GM19043 (cell line): ENCODE data around the gene ECT2.
"Not testable (repeated sequence)": the region's sequence is repeated elsewhere in the genome, so short reads cannot be mapped to it uniquely, and the experiment has no call there.

Experiments
- ATAC-seq: cut with Tn5 transposase; IDR thresholded peaks from one replicate; pipeline ENCODE4 v1.9.1; 2021; ENCODE audit warnings: low read depth; ENCODE audit not compliant: unreplicated experiment

Gene ECT2

DNA sequence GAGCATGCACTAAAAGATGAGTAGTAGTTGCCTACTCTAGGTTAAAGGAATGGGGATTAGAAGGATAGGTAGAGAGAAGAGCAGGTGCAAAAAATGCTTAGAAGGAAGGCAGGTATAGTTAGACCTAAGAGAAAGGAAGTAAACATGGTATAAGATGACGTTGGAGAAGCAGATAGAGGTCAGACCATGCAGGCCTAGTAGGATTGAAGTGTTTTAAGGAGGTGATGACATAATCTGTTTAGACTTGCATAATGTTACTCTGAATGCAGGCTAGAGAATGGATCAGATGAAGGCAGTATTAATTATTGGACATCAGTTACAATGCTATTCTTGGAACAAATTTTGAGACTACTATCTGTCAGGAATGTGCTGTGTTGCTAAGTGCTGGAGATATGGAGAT lies 11.1 kb upstream of the ECT2 start:
- no peak for ATAC-seq

- ATAC-seq = no peak
These were observed 4.1 kb upstream of the ECT2 start for GRCh38 chr3:172746475-172746874.

DNA sequence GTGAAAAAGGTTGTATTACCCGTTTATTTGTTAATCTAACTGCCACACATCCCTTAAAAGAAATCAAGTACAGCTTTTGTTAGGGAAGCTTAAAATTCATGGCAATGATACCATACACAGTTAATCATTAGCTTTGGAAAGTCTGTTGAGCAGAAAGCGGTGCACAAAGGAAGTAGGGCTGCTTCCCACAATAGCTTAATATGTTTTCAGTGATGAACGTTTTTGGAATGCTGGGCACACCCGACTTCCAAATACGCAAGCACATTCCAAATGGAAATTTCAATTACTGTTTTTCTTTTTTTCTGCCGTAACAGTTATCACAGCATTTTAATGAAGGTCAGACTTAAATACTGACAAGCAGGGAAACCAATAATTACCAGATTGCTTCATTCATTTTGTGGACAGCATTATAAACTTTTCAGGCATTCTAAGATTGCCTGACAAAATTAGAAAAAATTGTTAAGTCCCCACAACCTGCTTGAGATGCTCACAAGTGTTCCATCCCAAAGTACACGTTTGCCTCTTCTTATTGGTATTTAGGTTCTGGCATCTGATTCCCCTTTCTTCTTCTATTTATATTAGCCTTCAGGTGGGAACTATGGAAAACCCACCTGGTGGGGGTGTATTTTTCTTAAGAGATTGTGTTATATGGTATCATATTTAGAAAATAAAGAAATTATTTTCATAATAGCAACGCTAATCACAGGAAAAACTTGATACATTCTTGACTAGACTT lies 1.1 kb upstream of the ECT2 start:
- no peak for ATAC-seq

GRCh38 chr3:172750069-172750367 lies 508 bp upstream of the ECT2 start:
- ATAC-seq = no peak

DNA sequence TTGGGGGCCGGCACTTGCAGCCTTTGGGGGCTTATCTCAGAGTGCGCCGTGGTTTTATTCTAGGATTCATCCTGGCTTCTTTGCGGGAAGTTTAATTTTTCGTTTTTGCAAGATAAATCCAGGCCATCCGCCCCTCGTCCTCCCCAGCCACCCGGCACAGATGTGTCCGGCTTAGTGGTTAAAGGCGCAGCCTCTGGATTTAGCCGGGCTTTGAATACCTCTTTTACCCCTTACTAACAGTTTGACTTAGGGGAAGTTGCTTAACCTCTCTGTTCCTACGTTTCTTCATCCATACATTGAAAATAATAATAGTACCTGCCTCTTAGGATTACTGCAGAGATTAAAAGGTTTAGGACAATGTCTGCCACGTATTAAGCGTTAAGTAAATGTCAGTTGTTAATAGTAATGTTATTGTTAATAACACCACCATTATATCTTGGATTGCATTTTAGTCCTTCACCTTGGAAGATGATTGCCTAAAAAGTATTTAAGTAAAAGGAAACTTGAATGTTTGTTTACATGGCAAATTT lies 714 bp downstream of the ECT2 start:
- no peak for ATAC-seq

DNA sequence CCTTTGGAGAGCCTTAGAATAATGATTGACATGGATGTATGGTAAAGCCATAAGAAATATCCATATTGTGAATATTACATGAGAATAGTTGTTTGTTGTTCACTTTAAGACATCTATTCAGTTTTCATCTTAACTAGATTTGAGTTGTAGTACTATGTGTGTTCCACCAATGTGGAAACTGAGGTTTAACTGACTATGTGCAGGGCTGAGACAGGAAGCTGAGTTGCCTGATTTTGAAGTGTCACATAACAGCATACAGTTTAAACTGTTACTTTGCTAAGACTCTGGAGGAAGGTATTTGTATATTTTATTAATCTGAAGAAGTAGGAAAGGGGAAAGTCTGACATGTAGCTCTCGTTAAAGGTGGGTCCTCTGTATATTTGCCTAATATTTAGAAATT lies 2.1 kb downstream of the ECT2 start:
- ATAC-seq = no peak

- no peak for ATAC-seq
These were observed 2.6 kb downstream of the ECT2 start for GRCh38 chr3:172753125-172753524.

- ATAC-seq = not testable (repeated sequence)
These were observed 9.9 kb downstream of the ECT2 start for GRCh38 chr3:172760416-172760815.

DNA sequence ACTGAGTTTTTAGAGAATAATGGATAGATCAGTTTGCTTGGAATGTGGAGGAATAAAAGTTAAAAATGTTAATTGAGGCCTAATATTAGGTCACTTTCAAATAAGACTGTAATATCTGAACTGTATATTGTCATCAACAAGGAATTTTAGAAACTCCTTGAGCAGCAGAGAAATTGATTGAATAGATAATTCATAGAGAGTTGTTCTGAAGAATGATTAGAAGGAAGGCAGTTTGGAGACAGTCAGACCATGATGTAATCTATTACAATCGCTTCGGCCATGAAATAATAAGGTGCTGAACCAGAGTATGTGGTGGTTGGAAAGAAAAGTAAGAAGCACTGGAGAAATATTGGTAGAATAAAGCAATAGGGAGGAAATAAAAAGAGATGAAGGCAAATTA lies 15.7 kb downstream of the ECT2 start:
- ATAC-seq = no peak

DNA sequence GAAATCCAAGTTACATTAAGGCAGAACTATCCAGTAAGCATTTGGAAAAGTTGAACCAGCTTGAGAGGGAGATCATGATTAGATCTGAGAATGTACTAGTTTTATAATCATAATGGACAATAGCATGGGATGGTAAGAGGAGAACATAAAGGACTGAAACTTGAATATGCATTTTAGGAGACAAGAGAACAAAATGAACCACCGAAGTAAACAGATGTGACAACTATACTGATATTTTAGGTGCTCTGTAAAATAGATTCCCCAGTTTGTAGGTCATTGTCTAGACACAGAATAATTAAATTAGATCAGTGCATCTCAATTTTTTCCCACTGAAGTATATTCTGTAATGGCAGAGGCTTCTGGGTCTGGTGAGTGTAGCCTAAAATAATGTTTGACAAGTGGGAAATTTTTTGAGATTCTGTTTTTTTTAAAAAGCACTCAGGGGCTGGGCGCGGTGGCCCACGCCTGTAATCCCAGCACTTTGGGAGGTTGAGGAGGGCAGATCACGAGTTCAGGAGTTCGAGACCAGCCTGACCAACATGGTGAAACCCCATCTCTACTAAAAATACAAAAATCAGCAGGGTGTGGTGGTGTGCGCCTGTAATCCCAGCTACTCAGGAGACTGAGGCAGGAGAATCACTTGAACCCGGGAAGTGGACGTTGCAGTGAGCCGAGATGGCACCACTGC lies 16.3 kb downstream of the ECT2 start:
- ATAC-seq = no peak

DNA sequence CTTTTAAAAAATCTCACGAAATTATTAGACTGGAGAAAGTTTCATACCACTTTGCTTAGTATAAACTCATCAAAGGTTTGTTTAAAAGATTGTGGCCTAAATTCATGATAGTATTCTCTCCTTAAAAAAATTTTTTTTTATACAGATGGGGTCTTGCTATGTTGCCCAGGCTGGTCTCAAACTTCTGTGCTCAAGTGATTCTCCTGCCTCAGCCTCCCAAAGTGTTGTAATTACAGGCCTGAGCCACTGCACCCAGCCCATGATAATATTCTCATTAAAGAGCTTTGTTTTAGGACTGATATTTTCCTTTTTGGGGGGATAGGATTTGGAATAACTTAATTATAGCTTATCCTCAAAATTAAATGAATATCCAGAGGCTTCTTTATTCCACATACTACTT lies 19.9 kb downstream of the ECT2 start:
- no peak for ATAC-seq

DNA sequence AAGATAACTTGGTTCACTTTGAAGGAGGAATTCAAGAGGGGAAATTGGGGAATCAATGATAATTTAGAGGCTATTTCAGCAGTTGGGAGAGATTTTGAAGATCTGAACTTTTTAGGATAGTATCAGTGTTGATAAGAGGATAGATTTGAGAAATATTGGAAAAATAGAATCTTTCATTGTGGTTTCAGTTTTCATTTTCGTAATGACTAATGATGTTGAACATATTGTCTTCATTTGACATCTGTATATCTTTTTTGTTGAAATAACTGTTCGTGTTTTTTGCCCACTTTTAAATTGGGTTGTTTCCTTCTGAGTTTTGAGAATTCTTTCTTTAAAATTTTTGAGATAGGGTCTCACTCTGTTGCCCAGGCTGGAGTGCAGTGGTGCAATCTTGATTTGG lies 21.1 kb downstream of the ECT2 start:
- ATAC-seq = no peak

DNA sequence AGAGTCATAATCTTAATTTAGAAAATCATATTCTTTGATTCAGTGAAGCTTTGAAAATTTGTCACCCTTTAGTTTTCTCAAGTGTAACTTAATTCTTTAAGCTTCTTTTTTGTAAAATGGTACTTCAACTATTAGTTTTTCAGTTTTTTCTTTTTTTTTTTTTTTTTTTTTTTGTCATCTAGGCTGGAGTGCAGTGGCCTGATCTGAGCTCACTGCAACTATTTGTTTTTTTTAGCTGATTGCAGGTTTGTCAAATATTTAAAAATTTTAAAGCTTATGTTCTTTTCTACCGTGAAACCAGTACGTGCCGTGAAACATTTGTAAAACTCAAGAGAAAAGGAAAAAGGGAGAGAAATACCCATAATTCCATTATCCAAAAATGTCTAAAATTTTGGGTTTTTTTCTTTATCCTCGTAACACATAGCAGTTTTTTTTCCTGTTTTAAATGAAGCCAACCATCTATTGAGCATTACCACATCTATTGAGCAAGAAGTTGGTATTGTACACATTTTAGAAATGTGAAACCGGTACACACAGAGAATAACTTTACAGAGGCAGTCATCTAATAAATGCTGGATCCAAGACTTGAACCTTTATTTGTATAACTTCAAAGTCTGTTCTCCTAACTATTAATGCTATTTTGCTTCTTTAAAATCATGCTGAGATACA lies 25.7 kb downstream of the ECT2 start:
- no peak for ATAC-seq

DNA sequence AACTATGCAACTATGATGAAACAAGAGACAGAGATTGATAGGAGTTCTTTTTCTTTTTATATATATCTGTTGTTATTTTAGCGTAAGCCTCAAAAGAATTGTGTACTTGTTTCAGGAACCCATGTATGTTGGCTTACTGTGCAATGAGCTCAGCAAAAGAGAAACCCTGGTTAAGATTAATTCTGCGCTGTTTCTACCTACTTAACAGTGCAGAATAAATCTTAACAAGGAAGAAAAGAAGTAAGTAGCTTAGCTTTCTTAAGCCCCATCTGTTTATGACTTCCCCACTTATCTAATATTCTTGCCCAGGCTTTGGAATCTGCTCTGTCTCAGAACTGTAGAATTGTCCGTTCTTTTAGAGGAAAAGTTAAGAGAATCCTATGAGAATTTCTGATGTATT lies 27.4 kb downstream of the ECT2 start:
- ATAC-seq = no peak

GRCh38 chr3:172782235-172782634 lies 31.7 kb downstream of the ECT2 start:
- no peak for ATAC-seq

DNA sequence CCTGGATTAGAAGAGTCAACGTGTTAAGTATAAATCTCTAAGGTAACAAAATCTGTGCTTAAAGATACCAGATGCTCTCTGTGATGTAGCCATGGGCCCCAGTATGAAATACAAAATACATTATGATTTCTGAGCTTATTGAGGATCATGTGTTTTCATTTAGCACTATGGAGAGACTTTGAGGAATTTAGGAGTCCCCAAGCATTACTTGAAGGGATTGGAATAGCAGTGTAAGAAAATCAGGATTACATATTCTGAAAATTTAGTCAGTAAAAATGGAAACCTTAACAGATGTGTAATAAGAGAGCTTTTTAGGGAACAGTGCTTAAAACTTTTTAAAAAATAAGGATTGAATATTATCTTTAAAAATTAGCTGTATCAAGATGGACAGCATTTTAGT lies 35.5 kb downstream of the ECT2 start:
- ATAC-seq = no peak

- no peak for ATAC-seq
These were observed 36.5 kb downstream of the ECT2 start for GRCh38 chr3:172787019-172787418.

GRCh38 chr3:172787746-172788145 lies 37.2 kb downstream of the ECT2 start:
- ATAC-seq = no peak

DNA sequence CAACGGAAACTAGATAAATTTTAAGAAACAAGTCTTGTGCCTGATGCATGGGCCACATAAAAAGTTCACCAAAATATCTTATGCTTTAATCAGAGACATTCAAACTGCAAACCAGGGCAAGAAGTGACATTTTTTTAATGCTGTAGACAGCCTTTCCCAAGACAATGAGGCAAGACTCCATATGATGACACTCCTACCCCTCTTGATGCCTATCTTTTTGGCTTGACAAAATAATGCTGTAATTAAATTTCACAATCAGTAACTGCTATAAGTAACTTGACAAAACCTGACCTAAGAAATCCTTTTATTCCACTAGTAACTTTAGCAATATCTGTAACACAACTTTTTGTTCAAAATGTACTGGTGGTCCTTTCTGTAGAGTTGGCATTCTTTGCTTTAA lies 48.7 kb downstream of the ECT2 start:
- no peak for ATAC-seq

DNA sequence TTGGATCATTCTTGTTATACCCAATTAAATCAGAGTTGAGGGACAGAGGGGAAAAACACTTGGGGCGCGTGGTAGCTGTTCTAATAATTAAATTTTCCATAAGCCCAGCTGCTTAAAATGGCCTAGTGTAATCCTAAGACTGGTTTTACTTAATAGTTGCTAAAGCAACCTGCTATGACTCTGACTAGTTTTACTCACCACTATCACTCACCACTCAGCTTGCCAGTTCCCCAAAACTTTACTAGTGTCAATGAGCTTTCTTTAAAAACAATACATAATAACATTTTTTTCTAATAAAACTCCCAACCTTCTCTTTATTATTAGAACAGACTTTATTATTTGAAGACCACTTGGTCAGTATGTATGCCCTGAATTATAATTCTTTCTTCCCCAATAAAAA lies 49.6 kb downstream of the ECT2 start:
- ATAC-seq = no peak

- ATAC-seq = no peak
These were observed 53.0 kb downstream of the ECT2 start for GRCh38 chr3:172803489-172803888.

DNA sequence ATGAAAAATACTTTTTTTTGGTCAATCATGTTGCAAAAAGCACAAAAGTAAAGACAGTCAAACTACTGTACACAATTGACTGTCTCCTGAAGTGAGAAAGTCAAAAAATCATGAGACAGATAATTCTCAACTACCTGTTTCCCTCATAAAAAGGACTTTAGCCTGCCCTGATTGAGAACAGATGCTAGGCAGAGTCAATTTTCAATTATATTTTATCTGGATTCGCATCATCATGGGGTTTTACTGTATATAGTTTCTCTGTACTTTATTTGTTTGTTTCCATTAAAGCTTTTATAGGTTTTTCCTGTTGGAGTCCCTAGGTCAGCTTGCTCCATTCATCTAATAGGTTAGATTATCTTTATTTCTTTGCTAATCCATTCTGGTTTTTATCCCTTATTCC lies 53.8 kb downstream of the ECT2 start:
- no peak for ATAC-seq
